Measurements from ENCODE around the gene PCGF2. TPM values are rescaled to one million over a fixed set of nuclear protein-coding genes. Genes with fewer than 3 reads are reported as not detected.

Gene PCGF2
- total and polyA plus RNA-seq, 9 of the 15 experiments (the other 6 are each of a cell fraction or from before 2014, with no cell fraction given) = 1.3 to 33.4 (median 7.0) TPM

- in situ Hi-C loops (cut with MboI) (no loop called here), intact Hi-C loops (cut with micrococcal nuclease) (no loop called here)
- no peak overlapping the region for H3K4me2 ChIP-seq (ENCODE audit: insufficient read depth, low read length)
- ChIA-PET CTCF (ENCODE audit: low intra/inter-chr PET ratio) (interaction anchor here (0.6 kb wide), 1 partner anchor 101 kb away, joined by 3 read pairs; no protein-coding TSS in a partner anchor), POLR2A (interaction anchor here (0.7 to 1.2 kb wide), 4 partner anchors 10 to 92 kb away, joined by 3 to 6 read pairs (median 4); partner anchors contain the start of genes PSMB3 and RPL23)
- H3K9me1 ChIP-seq (ENCODE audit: control insufficient read depth, insufficient read depth, low read length) = no peaks in the 10 kb centered on the region
- DNase-seq (ENCODE audit: extremely low read depth in 1 of 4, low spot score in 3 of 4) (peak; percentile 41 to 66 (median 52)), FAIRE-seq (no peak), ATAC-seq (peak; percentile 90)
- H3K36me3 ChIP-seq (ENCODE audit: control insufficient read depth, insufficient read depth, low read length) = peaks cover 90% of the 10 kb centered on the region
- no peak overlapping the region for H3K4me3 ChIP-seq
- H3K4me1 ChIP-seq (replicated peaks in 1 of 2; ENCODE audit: control insufficient read depth in 2 of 2, insufficient read depth in 2 of 2, low read length in 2 of 2) = no peaks in the 10 kb centered on the region
- no peak overlapping the region for H3K27ac ChIP-seq (ENCODE audit: extremely low read depth, low read depth, low read length)
- H3K79me2 ChIP-seq (ENCODE audit: control insufficient read depth, insufficient read depth, low read length) = no peaks in the 10 kb centered on the region
- H2AFZ ChIP-seq (ENCODE audit: low read depth, low read length) = no peak overlapping the region
- H4K20me1 ChIP-seq (replicated peaks; ENCODE audit: control insufficient read depth, insufficient read depth, low read length) = peaks cover 6% of the 10 kb centered on the region
- no peaks in the 10 kb centered on the region for H3K27me3 ChIP-seq (ENCODE audit: control insufficient read depth in 2 of 2, insufficient read depth in 2 of 2, low read length in 2 of 2)
- H3K9me3 ChIP-seq (replicated peaks; ENCODE audit: control insufficient read depth, insufficient read depth, low read depth, low read length) = no peaks in the 10 kb centered on the region
- BruUV-seq (replicated peaks) = no TSS peak
- WGBS (ENCODE audit: insufficient coverage, low coverage, missing lambda C conversion rate) = 64% methylated on average over 4 of the region's 4 CpGs
- no peak overlapping the region for H3K9ac ChIP-seq (ENCODE audit: insufficient read depth in 1 of 2, low read depth in 2 of 2, low read length in 2 of 2)
- TF ChIP-seq BACH1 (tag; IDR thresholded peaks at IDR 0.05) (no peak), CTCF (IDR thresholded peaks at IDR 0.05 in 2 of 3, conservative IDR thresholded peaks at IDR 0.05 in 1 of 3; ENCODE audit: insufficient read depth in 2 of 3, low read depth in 1 of 3, low read length in 3 of 3) (peak; percentile 62 to 77 (median 69)), STAG1 (CRISPR knock-in tag; IDR thresholded peaks at IDR 0.05; ENCODE audit: borderline replicate concordance) (0 out of 2 replicates have a peak, but pooled peaks have one; percentile 24), GTF3C2 (IDR thresholded peaks at IDR 0.05; ENCODE audit: borderline replicate concordance, extremely low read depth, insufficient read length) (peak; percentile 16), E2F1 (CRISPR knock-in tag; IDR thresholded peaks at IDR 0.05) (no peak), CCNT2 (IDR thresholded peaks at IDR 0.05; ENCODE audit: borderline replicate concordance, extremely low read depth, insufficient read length, low read depth, low read length) (no peak), CREM (IDR thresholded peaks at IDR 0.05; ENCODE audit: low read depth) (no peak), CTCFL (IDR thresholded peaks at IDR 0.05; ENCODE audit: borderline replicate concordance, insufficient read depth, low read depth, low read length, poor library complexity, severe bottlenecking) (peak; percentile 10), SMC3 (conservative IDR thresholded peaks at IDR 0.05; ENCODE audit: insufficient read depth, low read depth, low read length) (peak; percentile 45)
Measured at GRCh38 chr17:38761612-38762011, 13.5 kb upstream of the PCGF2 start.

All from K562 (cell line).